Coronary artery (tissue), 2 donors: ENCODE results near the gene HNRNPH3.

Source experiments
- DNase-seq: peaks from one replicate; pipeline ENCODE4 v3.0.0-alpha.2; 2017; ENCODE audit warnings: low spot score
- H3K27ac ChIP-seq, 2 donors: fragments of 200-600 bp; sonication (generic); one replicate each; pipeline ENCODE4 v1.5.1; 2016 to 2019
- H3K4me3 ChIP-seq: fragments of 200-600 bp; sonication (generic); 2 replicates; pipeline ENCODE4 v1.5.1; 2016; ENCODE audit warnings: mild to moderate bottlenecking, moderate library complexity
- TF ChIP-seq, protein P1 (sequence below): fragments of 200-600 bp; sonication (generic); IDR thresholded peaks from one replicate; pipeline ENCODE4 v1.5.1; 2019; ENCODE audit warnings: antibody characterized with exemption

Gene HNRNPH3

DNA sequence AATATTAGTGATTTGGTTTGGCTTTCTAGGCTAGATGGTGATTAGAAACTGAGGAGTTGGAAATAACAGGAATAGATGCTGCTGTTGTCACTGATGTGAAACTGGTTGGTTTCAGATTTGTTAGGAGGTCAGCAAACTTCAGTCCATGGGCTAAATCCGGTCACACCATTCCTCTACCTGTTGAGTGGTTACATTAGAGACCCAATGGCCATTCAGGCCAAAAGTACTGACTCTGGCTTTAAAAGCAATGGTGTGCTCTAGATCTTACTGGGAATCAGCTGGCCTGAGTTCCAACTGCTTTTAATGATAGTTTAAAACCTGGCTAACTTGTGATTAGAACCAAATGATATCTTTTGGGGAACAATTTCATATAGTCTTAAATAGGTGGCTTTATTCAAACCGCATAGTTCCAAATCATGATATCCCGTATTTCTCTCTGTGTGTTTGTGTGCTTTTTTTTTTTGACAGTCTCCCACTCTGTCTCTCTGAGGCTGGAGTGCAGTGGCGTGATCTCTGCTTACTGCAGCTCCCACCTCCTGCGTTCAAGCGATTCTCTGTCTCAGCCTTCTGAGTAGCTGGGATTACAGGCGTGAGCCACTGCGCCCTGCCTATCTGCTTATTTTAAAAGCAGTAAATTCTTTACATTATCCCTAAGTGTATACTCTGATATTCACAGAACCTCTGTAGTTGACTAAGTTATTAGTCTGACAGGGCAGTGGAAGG is 8.7 kb downstream of the HNRNPH3 start:
- no peak overlapping the region for H3K27ac ChIP-seq
- no peak overlapping the region for H3K4me3 ChIP-seq
- TF ChIP-seq, protein P1, sequence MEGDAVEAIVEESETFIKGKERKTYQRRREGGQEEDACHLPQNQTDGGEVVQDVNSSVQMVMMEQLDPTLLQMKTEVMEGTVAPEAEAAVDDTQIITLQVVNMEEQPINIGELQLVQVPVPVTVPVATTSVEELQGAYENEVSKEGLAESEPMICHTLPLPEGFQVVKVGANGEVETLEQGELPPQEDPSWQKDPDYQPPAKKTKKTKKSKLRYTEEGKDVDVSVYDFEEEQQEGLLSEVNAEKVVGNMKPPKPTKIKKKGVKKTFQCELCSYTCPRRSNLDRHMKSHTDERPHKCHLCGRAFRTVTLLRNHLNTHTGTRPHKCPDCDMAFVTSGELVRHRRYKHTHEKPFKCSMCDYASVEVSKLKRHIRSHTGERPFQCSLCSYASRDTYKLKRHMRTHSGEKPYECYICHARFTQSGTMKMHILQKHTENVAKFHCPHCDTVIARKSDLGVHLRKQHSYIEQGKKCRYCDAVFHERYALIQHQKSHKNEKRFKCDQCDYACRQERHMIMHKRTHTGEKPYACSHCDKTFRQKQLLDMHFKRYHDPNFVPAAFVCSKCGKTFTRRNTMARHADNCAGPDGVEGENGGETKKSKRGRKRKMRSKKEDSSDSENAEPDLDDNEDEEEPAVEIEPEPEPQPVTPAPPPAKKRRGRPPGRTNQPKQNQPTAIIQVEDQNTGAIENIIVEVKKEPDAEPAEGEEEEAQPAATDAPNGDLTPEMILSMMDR, result no peak
- DNase-seq, result no peak

DNA sequence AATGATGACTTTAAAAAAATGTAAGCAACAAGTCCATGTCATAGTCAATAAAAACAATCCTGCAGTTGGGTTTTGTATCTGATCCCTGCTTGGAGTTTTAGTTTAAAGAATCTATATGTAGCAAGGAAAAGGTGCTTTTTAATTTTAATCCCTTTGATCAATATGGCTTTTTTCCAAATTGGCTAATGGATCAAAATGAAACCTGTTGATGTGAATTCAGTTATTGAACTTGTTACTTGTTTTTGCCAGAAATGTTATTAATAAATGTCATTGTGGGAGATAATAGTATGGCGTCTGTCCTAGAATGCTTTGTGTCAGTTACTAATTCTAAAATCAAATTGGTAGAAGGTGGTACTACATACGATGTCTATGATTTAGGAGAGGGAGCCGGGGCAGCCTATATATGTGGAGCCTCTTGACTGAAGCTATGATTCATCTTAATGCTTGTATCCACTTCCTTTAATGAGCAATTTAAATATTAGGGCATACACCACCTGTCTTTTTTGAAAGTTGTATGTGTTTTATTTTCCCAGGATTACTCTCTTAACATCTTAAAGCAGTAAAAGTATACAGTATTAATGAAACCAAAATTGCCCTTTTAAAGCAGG is 11.1 kb downstream of the HNRNPH3 start:
- Histone ChIP-seq H3K4me3 (no peak overlapping the region), H3K27ac (no peak overlapping the region)
- TF ChIP-seq, protein P1, result no peak
- DNase-seq, result no peak

DNA sequence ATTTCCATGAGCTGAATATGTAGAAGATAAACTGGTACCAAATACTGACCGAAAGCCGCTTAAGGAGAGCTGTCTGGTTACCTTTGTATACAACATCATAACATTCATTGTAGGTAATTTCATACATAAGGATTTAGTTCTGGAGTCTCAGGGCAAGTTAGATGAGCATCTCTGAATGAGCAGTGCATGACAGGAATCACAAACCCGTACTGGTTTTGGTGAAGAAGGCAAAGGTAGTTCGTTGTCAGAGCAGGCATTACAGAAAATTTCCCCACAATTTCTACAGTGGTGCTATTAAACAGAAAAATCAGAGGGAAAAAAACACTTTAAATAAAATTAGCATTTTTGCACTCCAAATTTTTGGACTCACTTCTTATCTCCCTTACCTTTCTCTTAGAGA is 13.8 kb downstream of the HNRNPH3 start:
- Histone ChIP-seq H3K4me3 (no peak overlapping the region), H3K27ac (no peak overlapping the region)
- TF ChIP-seq, protein P1, result no peak
- DNase-seq, result no peak

DNA sequence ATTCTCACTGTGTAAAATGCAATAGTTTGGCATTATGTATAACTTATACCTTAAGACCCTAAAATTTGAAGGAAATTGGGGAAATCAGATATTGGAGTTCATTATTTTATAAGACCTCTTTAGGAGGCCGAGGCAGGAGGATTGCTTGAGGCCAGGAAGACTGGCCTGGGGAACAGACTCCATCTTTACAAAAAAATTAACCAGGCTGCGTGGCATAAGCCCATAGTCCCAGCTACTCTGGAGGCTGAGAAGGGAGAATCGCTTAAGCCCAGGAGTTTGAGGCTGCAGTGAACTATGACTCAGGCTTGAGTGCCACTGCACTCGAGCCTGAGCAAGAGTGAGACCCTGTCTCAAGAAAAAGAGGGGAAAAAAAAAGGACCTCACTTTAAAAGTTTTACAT is 14.9 kb downstream of the HNRNPH3 start:
- TF ChIP-seq, protein P1, result no peak
- no peak for DNase-seq
- Histone ChIP-seq H3K4me3 (no peak overlapping the region), H3K27ac (no peak overlapping the region)

DNA sequence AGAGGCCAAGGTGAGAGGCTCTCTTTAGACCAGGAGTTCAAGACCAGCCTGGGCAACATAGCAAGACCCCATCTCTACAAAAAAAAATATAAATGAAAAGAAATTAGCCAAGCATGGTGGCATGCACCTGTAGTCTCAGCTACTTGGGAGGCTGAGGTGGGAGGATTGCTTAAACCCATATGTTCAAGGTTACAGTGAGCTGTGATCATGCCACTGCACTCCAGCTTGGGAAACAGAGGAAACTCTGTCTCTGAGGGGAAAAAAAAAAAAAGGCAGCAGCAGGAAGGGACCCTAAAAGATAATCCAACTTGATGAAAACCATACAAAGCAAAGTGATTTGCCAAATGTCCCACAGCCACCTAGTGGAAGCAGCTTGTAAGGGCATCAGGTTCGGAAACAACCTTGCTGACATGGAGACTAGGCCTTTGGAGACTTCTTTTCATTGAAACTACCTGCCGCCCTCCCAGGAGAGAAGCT is 16.4 kb downstream of the HNRNPH3 start:
- TF ChIP-seq, protein P1, result no peak
- no peak overlapping the region for H3K27ac ChIP-seq
- DNase-seq, result no peak
- no peak overlapping the region for H3K4me3 ChIP-seq

DNA sequence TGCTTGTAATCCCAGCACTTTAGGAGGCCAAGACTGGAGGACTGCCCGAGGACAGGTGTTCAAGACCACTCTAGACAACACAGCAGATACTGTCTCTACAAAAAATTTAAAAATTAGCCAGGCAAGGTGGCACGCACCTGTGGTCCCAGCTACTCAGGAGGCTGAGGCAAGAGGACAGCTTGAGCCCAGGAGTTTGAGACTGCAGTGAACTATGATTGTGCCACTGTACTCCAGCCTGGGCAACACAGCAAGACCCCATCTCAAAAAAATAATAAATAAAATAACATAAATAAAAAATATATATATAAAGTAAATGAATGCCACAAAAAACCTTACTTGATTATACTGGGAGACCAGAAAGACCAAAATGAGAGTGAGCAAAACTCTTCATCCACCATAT is 21.7 kb downstream of the HNRNPH3 start:
- no peak for DNase-seq
- H3K27ac ChIP-seq, result no peak overlapping the region
- no peak overlapping the region for H3K4me3 ChIP-seq
- TF ChIP-seq, protein P1, result no peak

DNA sequence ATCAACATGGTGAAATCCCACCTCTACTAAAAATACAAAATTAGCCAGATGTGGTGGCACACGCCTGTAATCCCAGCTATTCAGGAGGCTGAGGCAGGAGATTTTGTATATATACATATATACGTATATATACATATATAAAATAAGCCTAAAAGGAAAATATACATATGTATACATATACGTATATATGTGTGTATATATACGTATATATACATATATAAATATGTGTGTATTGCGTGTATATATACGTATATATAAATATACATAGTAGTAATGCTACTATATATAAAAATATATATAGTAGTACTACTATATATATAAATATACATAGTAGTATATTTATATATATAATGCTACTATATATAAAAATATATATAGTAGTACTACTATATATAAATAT is 27.3 kb downstream of the HNRNPH3 start:
- TF ChIP-seq, protein P1, result no peak
- Histone ChIP-seq H3K4me3 (no peak overlapping the region), H3K27ac (no peak overlapping the region)
- no peak for DNase-seq
